Uterus (tissue), 4 donors: ENCODE results near the gene TSHZ1. TPM values are rescaled to one million over a fixed set of nuclear protein-coding genes. Genes with fewer than 3 reads are reported as not detected.
A peak's percentile ranks its signal among the peaks of the same experiment; 100 is the strongest.

Experiments
- DNase-seq, 2 donors: peaks; one replicate each; pipeline ENCODE4 v3.0.0-alpha.2; 2019 to 2020
- H3K27ac ChIP-seq, 2 donors: fragments of 200-600 bp; sonication (generic); 1 replicate in 1 of 2; 2 replicates in 1 of 2; pipeline ENCODE4 v1.5.1; 2016 to 2018
- H3K27me3 ChIP-seq, 2 donors: fragments of 200-600 bp; sonication (generic); one replicate each; pipeline ENCODE4 v1.5.1; 2018 to 2019; ENCODE audit warnings: control low read depth in 1 of 2
- H3K36me3 ChIP-seq, 2 donors: fragments of 200-600 bp; sonication (generic); one replicate each; pipeline ENCODE4 v1.5.1; 2019; ENCODE audit warnings: control low read depth in 1 of 2
- H3K4me1 ChIP-seq, 2 donors: fragments of 200-600 bp; sonication (generic); one replicate each; pipeline ENCODE4 v1.5.1; 2018 to 2019; ENCODE audit warnings: control low read depth in 1 of 2
- H3K4me3 ChIP-seq, 2 donors: fragments of 200-600 bp; sonication (generic); 1 replicate in 1 of 2; 2 replicates in 1 of 2; pipeline ENCODE4 v1.5.1; 2018 to 2019; ENCODE audit warnings: mild to moderate bottlenecking in 1 of 2
- H3K9me3 ChIP-seq, 2 donors: fragments of 200-600 bp; sonication (generic); one replicate each; pipeline ENCODE4 v1.5.1; 2019; ENCODE audit warnings: control low read depth in 1 of 2
- POLR2A ChIP-seq, 2 donors: fragments of 450-650 bp; IDR thresholded peaks; one replicate each; pipeline ENCODE4 v1.6.1; 2016; ENCODE audit warnings: antibody characterized with exemption in 2 of 2, mild to moderate bottlenecking in 1 of 2, moderate library complexity in 1 of 2
- intact Hi-C: fragments of 100-400 bp; cut with DNase I; formaldehyde crosslinking; loops from one replicate; pipeline ENCODE4 v1.15.1; 2023; ENCODE audit warnings: low total_unique reads
- total RNA-seq, 4 donors: library from RNA; depleted of rRNA in 3 of 4; stranded (reverse); fragments of >200 nt in 3 of 4; gene quantifications; one replicate each; pipeline versions ENCODE4 v1.1.0 to v1.2.4, GENCODE V29; 2014 to 2023
- TF ChIP-seq, protein P1 (sequence below), 4 experiments: fragments of 200-600 bp in 2 of 4; fragments of 450-650 bp in 2 of 4; sonication (generic) in 2 of 4; IDR thresholded peaks; one replicate each; pipeline ENCODE4 v1.5.1; 2016 to 2019; ENCODE audit warnings: antibody characterized with exemption in 4 of 4, mild to moderate bottlenecking in 2 of 4, moderate library complexity in 1 of 4
- donor health status: DM: yes; HTN: yes; CAD: no.

TSHZ1 gene
- total RNA-seq, 4 donors from 2014 or later, result 10.0 to 31.9 (median 21.4) TPM

DNA sequence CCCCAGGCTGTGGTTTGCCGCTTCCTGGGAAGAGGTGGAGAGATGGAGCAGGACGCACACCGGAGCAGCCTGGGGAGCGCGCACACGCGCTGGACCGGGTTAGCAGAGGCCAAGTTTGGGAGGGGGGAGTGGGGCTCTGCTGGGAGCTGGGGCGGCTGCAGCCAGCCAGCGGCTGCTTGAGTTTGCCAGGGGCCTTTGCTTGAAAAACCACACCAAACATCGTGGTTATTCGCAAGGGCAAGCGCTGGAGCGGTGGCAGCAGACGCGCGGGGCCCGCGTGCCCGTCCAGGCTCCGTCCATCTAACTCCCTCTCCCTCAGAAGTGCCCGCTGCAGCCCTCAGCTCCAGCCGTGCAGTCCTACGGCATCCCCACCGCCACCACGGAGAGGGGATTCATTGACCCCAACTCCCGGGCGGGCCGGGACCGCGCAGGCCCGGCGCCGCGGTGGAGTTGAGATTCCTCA lies 6.3 kb upstream of the TSHZ1 start:
- no peaks in the 10 kb centered on the region for H3K36me3 ChIP-seq
- TF ChIP-seq, protein P1, sequence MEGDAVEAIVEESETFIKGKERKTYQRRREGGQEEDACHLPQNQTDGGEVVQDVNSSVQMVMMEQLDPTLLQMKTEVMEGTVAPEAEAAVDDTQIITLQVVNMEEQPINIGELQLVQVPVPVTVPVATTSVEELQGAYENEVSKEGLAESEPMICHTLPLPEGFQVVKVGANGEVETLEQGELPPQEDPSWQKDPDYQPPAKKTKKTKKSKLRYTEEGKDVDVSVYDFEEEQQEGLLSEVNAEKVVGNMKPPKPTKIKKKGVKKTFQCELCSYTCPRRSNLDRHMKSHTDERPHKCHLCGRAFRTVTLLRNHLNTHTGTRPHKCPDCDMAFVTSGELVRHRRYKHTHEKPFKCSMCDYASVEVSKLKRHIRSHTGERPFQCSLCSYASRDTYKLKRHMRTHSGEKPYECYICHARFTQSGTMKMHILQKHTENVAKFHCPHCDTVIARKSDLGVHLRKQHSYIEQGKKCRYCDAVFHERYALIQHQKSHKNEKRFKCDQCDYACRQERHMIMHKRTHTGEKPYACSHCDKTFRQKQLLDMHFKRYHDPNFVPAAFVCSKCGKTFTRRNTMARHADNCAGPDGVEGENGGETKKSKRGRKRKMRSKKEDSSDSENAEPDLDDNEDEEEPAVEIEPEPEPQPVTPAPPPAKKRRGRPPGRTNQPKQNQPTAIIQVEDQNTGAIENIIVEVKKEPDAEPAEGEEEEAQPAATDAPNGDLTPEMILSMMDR (IDR thresholded peaks at IDR 0.05), result no peak
- no peak for TF ChIP-seq POLR2A (IDR thresholded peaks at IDR 0.05)
- intact Hi-C loops, result no loop called here
- DNase-seq, result no peak
- peaks cover 4 to 22% of the 10 kb centered on the region in 2 donors for H3K4me1 ChIP-seq
- H3K27me3 ChIP-seq, result no peaks in the 10 kb centered on the region
- peak overlapping the region in 1 of 2 donors; percentile 39 for H3K4me3 ChIP-seq
- no peaks in the 10 kb centered on the region for H3K9me3 ChIP-seq
- H3K27ac ChIP-seq, result peak overlapping the region in 1 of 2 donors; percentile 36

DNA sequence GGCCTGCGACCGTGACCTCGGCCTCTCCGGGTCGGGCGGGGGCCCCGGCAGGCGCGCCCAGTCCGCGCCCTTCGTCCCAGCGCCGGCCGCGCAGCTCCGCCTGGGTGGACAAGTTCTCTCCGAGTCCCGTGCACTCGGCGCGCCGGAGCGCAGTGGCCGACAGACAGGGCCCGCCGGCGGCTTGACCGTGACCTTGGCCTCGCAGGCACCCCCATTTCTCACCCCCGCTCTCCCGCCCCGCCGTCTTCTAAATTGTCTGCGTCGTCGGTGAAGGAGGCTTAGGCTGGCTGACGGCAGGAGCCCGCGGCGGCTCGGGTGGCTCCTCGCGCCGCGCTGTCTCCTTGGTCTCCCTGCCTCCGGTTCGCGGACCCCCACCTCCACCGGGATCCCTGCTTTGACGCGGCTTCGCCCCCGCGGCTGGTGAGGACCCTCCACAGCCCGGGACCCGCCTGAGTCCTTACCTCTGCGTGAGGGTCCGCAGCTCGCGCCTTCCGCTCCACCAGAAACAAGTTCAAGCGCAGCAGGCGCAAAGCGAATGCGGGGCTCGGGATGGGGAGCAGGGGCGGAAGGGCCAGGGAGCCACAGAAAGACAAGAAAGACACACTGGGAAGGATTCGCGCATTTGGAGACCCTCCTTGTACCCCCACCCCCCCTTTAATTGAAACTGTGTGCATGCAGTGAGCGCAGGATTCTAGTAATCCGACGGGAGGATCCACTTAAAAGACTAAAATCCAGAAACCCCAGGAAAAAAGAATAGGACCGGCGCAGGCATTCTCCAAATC lies 5.7 kb upstream of the TSHZ1 start:
- DNase-seq, result no peak
- no peaks in the 10 kb centered on the region for H3K36me3 ChIP-seq
- H3K9me3 ChIP-seq, result no peaks in the 10 kb centered on the region
- no peak for TF ChIP-seq POLR2A (IDR thresholded peaks at IDR 0.05)
- TF ChIP-seq, protein P1 (IDR thresholded peaks at IDR 0.05), result no peak
- H3K4me1 ChIP-seq, result peaks cover 4 to 22% of the 10 kb centered on the region in 2 donors
- no peaks in the 10 kb centered on the region for H3K27me3 ChIP-seq
- peak overlapping the region in 1 of 2 donors; percentile 36 for H3K27ac ChIP-seq
- intact Hi-C loops, result no loop called here
- peak overlapping the region in 1 of 2 donors; percentile 39 for H3K4me3 ChIP-seq

DNA sequence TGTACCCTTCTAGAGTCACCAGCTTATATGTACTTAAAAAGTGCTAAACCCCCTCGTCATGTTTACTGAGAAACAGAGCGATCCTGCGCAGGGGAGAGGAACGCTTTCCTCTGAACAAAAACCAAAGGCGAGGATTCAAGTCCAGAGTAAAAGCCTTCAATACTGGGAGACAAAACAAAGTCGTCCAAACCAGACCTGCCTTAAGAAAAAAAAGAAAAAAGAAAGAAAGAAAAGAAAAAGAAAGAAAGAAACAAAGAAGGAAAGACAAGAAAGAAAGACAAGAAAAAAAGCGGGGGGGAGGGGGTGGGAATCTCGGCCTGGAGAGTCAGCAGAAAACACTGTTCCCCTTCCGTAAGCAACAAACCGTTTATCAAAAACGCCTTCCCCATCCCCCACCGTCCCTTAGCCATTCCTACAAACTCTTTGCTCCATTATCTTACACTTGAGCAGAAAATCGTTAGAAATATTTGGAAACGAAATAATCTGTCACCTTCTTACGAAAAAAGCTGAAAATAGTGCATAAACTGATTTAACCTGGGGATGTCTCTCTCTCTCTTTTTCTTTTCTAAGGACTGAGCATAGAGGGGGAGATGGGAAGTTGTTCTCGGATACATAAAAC lies 5.0 kb upstream of the TSHZ1 start:
- Histone ChIP-seq H3K27ac (no peak overlapping the region), H3K4me3 (peak overlapping the region in 1 of 2 donors; percentile 39), H3K36me3 (no peaks in the 10 kb centered on the region), H3K9me3 (no peaks in the 10 kb centered on the region), H3K4me1 (peaks cover 4 to 22% of the 10 kb centered on the region in 2 donors), H3K27me3 (no peaks in the 10 kb centered on the region)
- intact Hi-C loops, result no loop called here
- no peak for TF ChIP-seq POLR2A (IDR thresholded peaks at IDR 0.05)
- TF ChIP-seq, protein P1 (IDR thresholded peaks at IDR 0.05), result no peak
- no peak for DNase-seq

DNA sequence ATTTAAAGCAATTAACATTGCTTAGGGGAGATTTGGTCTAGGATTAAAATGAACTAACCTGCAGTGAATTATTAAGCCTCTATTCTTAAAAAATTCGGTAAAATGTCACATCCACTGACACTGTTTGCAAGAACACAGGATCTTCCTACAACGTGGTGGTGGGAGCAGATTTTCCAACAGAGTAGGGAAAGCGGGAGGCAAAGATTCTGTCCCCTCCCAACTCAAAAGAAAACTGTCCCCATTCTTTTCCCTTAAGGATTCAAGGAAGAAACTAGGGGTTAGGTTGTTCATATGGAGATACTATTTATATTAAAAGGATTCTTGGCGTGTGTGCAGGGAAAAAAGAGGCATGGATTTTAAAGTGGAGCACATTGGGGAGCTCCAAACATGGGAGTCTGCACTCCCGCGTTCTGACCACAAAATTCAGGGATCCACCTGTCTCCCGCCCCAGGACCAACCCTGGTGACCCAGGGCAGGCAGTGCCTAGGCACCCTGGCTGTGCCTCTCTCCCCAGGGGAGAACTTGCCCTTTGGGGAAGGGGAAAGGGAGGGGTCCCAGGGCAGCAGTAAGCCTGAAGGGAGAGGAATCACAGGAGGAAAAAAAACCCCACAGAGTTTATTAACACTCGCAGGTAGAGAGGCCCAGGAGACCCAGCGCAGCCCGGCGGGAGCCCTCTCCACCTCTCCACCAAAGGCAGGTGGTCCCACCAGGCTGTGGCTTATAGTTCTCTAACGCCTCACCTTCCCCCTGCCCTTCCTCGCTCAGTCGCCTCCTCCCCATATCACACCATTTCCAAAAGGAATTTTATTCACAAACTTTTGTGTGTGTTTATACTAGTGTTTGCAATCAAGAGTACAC lies 3.9 kb upstream of the TSHZ1 start:
- no peaks in the 10 kb centered on the region for H3K36me3 ChIP-seq
- H3K27ac ChIP-seq, result peak overlapping the region in 1 of 2 donors; percentile 12
- H3K4me3 ChIP-seq, result peak overlapping the region in 1 of 2 donors; percentile 99
- no peaks in the 10 kb centered on the region for H3K27me3 ChIP-seq
- intact Hi-C loops, result no loop called here
- TF ChIP-seq, protein P1 (IDR thresholded peaks at IDR 0.05), result no peak
- no peak for TF ChIP-seq POLR2A (IDR thresholded peaks at IDR 0.05)
- H3K9me3 ChIP-seq, result no peaks in the 10 kb centered on the region
- H3K4me1 ChIP-seq, result peaks cover 4 to 22% of the 10 kb centered on the region in 2 donors
- no peak for DNase-seq
